GM23338 (cell line): ENCODE data around the gene MEGF8. TPM values are rescaled to one million over a fixed set of nuclear protein-coding genes. Genes with fewer than 3 reads are reported as not detected.

Experiments used
- ATAC-seq: fragments of 200-7000 bp; cut with Tn5 transposase; 3 replicates; pipeline ENCODE4 v1.9.1; 2020
- DNase-seq: peaks from one replicate; pipeline ENCODE4 v3.0.0-alpha.2; 2015; ENCODE audit warnings: low spot score
- H2AFZ ChIP-seq: fragments of 200-600 bp; sonication (generic); 2 replicates; pipeline ENCODE4 v1.8.0; 2016; ENCODE audit warnings: antibody characterized with exemption, mild to moderate bottlenecking, moderate library complexity
- H3F3A ChIP-seq: fragments of 200-600 bp; sonication (generic); replicated peaks from 2 replicates; pipeline ENCODE4 v1.8.0; 2017; ENCODE audit warnings: antibody characterized with exemption, mixed run types, low read depth
- H3K27ac ChIP-seq: fragments of 200-600 bp; sonication (generic); 2 replicates; pipeline ENCODE4 v1.6.1; 2016; ENCODE audit warnings: low read depth
- H3K27me3 ChIP-seq: fragments of 200-600 bp; sonication (generic); 2 replicates; pipeline ENCODE4 v1.8.0; 2016; ENCODE audit warnings: mild to moderate bottlenecking, mixed run types, moderate library complexity; ENCODE audit not compliant: insufficient read depth
- H3K36me3 ChIP-seq: fragments of 200-600 bp; sonication (generic); 2 replicates; pipeline ENCODE4 v1.8.0; 2016; ENCODE audit warnings: mild to moderate bottlenecking; ENCODE audit not compliant: insufficient read depth
- H3K4me1 ChIP-seq: fragments of 200-600 bp; sonication (generic); 2 replicates; pipeline ENCODE4 v1.8.0; 2016; ENCODE audit warnings: mild to moderate bottlenecking, moderate library complexity; ENCODE audit not compliant: insufficient read depth
- H3K4me2 ChIP-seq: fragments of 200-600 bp; sonication (generic); 2 replicates; pipeline ENCODE4 v1.7.1; 2017; ENCODE audit warnings: mixed run types
- H3K4me3 ChIP-seq: fragments of 200-600 bp; sonication (generic); 2 replicates; pipeline ENCODE4 v1.6.1; 2016; ENCODE audit warnings: mixed run types
- H3K79me2 ChIP-seq: fragments of 200-600 bp; sonication (generic); replicated peaks from 2 replicates; pipeline ENCODE4 v1.8.0; 2017; ENCODE audit warnings: mild to moderate bottlenecking; ENCODE audit not compliant: insufficient read depth
- H3K9me2 ChIP-seq: fragments of 200-600 bp; sonication (generic); 2 replicates; pipeline ENCODE4 v1.8.0; 2017; ENCODE audit not compliant: insufficient read depth
- H4K20me1 ChIP-seq: fragments of 200-600 bp; sonication (generic); replicated peaks from 2 replicates; pipeline ENCODE4 v1.8.0; 2017; ENCODE audit warnings: mild to moderate bottlenecking; ENCODE audit not compliant: insufficient read depth
- H3K27ac Mint-ChIP-seq: 2 replicates; pipeline ENCODE4 v1.8.0; 2020; ENCODE audit warnings: inconsistent platforms, mild to moderate bottlenecking, moderate library complexity, mixed read lengths
- H3K27me3 Mint-ChIP-seq: 3 replicates; pipeline ENCODE4 v1.8.0; 2022; ENCODE audit warnings: low read depth, mild to moderate bottlenecking, moderate library complexity, mixed read lengths, inconsistent platforms; ENCODE audit not compliant: insufficient read depth, poor library complexity
- H3K36me3 Mint-ChIP-seq: 3 replicates; pipeline ENCODE4 v1.8.0; 2021; ENCODE audit warnings: low read depth, mild to moderate bottlenecking, inconsistent platforms, moderate library complexity, mixed read lengths
- H3K4me1 Mint-ChIP-seq: 3 replicates; pipeline ENCODE4 v1.8.0; 2020; ENCODE audit warnings: mild to moderate bottlenecking, inconsistent platforms, mixed read lengths
- H3K4me3 Mint-ChIP-seq: 3 replicates; pipeline ENCODE4 v1.8.0; 2021; ENCODE audit warnings: moderate library complexity, mild to moderate bottlenecking, inconsistent platforms, mixed read lengths
- H3K9me3 Mint-ChIP-seq: 3 replicates; pipeline ENCODE4 v1.8.0; 2020; ENCODE audit warnings: moderate library complexity, mild to moderate bottlenecking, inconsistent platforms, mixed read lengths
- CREB1 ChIP-seq: fragments of 250-450 bp; sonication (Bioruptor Pico); IDR thresholded peaks from 2 replicates; pipeline ENCODE4 v1.5.0; 2020; ENCODE audit warnings: low read depth, mild to moderate bottlenecking, moderate library complexity
- ETS1 ChIP-seq: IDR thresholded peaks from 2 replicates; pipeline ENCODE4 v1.6.1; 2016; ENCODE audit warnings: antibody characterized with exemption
- EZH2 ChIP-seq: fragments of 200-600 bp; sonication (generic); IDR thresholded peaks from one replicate; pipeline ENCODE4 v1.8.0; 2017; ENCODE audit warnings: antibody characterized with exemption, mild to moderate bottlenecking, low read depth; ENCODE audit not compliant: unreplicated experiment
- EZH2phosphoT487 ChIP-seq: fragments of 200-600 bp; sonication (generic); IDR thresholded peaks from one replicate; pipeline ENCODE4 v1.8.1; 2018; ENCODE audit warnings: antibody characterized with exemption; ENCODE audit not compliant: unreplicated experiment
- JUNB ChIP-seq: IDR thresholded peaks from one replicate; pipeline ENCODE4 v1.6.1; 2016; ENCODE audit warnings: antibody characterized with exemption; ENCODE audit not compliant: unreplicated experiment
- NANOG ChIP-seq: IDR thresholded peaks from 2 replicates; pipeline ENCODE4 v1.6.1; 2016; ENCODE audit warnings: antibody characterized with exemption, borderline replicate concordance
- POLR2AphosphoS5 ChIP-seq: IDR thresholded peaks from 2 replicates; pipeline ENCODE4 v1.6.1; 2016; ENCODE audit warnings: antibody characterized with exemption, low read depth
- STAT1 ChIP-seq: IDR thresholded peaks from one replicate; pipeline ENCODE4 v1.6.1; 2016; ENCODE audit warnings: antibody characterized with exemption; ENCODE audit not compliant: unreplicated experiment
- ZNF114 ChIP-seq: fragments of 250-450 bp; sonication (Bioruptor Pico); IDR thresholded peaks from 2 replicates; pipeline ENCODE4 v1.5.0; 2020; ENCODE audit warnings: mild to moderate bottlenecking, moderate library complexity
- ZNF331 ChIP-seq: fragments of 250-450 bp; sonication (Bioruptor Pico); IDR thresholded peaks from 2 replicates; pipeline ENCODE4 v1.5.0; 2020; ENCODE audit warnings: low read depth, mild to moderate bottlenecking, moderate library complexity
- polyA plus RNA-seq: library from polyadenylated mRNA; unstranded; fragments of >200 nt; fragmentation: Nextera tagmentation; extraction: Ambion mirVana; gene quantifications from 2 replicates; pipeline ENCODE4 v1.2.1, GENCODE V29; 2016
- total RNA-seq: library from RNA; depleted of rRNA; stranded (reverse); fragments of >200 nt; shearing (Covaris generic); gene quantifications from 2 replicates; pipeline ENCODE4 v1.2.3, GENCODE V29; 2014
- TF ChIP-seq, protein P1 (sequence below), 2 experiments: fragments of 200-600 bp in 1 of 2; sonication (generic) in 1 of 2; conservative IDR thresholded peaks; 2 replicates each; pipeline versions ENCODE4 v1.5.1 to v1.6.1; 2016 to 2017; ENCODE audit warnings: antibody characterized with exemption in 2 of 2, low read depth in 2 of 2, mild to moderate bottlenecking in 2 of 2, moderate library complexity in 1 of 2
- TF ChIP-seq, protein P2 (sequence below): IDR thresholded peaks from one replicate; pipeline ENCODE4 v1.6.1; 2018; ENCODE audit warnings: antibody characterized with exemption; ENCODE audit not compliant: unreplicated experiment
- TF ChIP-seq, protein P3 (sequence below): fragments of 250-450 bp; sonication (Bioruptor Pico); IDR thresholded peaks from 2 replicates; pipeline ENCODE4 v1.5.0; 2020; ENCODE audit warnings: mild to moderate bottlenecking, moderate library complexity

MEGF8 gene
- total and polyA plus RNA-seq, 2 experiments from 2014 or later = 6.2 to 40.5 TPM

GRCh38 chr19:42276821-42277220, 48.6 kb upstream of the MEGF8 start:
- H3K9me3 Mint-ChIP-seq = no peaks in the 10 kb centered on the region; the same call in 2 of the 3 replicates
- no peak overlapping the region for H3K27ac Mint-ChIP-seq
- H3K9me2 ChIP-seq = no peaks in the 10 kb centered on the region
- H3K79me2 ChIP-seq = no peaks in the 10 kb centered on the region; the same call in 1 of the 2 replicates
- no peak overlapping the region for H2AFZ ChIP-seq
- ATAC-seq (no peak), DNase-seq (no peak)
- H3K36me3 Mint-ChIP-seq = peaks cover 7% of the 10 kb centered on the region; the same call in 2 of the 3 replicates
- peaks cover 5% of the 10 kb centered on the region; the same call in 1 of the 2 replicates for H3F3A ChIP-seq
- H3K27me3 Mint-ChIP-seq = peaks cover 11% of the 10 kb centered on the region
- H3K4me1 ChIP-seq = peaks cover 12% of the 10 kb centered on the region
- H3K4me2 ChIP-seq = no peak overlapping the region
- no peaks in the 10 kb centered on the region for H3K27me3 ChIP-seq
- no peak overlapping the region for H3K4me3 ChIP-seq
- no peak overlapping the region for H3K27ac ChIP-seq
- TF ChIP-seq, protein P1, sequence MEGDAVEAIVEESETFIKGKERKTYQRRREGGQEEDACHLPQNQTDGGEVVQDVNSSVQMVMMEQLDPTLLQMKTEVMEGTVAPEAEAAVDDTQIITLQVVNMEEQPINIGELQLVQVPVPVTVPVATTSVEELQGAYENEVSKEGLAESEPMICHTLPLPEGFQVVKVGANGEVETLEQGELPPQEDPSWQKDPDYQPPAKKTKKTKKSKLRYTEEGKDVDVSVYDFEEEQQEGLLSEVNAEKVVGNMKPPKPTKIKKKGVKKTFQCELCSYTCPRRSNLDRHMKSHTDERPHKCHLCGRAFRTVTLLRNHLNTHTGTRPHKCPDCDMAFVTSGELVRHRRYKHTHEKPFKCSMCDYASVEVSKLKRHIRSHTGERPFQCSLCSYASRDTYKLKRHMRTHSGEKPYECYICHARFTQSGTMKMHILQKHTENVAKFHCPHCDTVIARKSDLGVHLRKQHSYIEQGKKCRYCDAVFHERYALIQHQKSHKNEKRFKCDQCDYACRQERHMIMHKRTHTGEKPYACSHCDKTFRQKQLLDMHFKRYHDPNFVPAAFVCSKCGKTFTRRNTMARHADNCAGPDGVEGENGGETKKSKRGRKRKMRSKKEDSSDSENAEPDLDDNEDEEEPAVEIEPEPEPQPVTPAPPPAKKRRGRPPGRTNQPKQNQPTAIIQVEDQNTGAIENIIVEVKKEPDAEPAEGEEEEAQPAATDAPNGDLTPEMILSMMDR (conservative IDR thresholded peaks at IDR 0.05; ENCODE audit: low read depth in 2 of 2) = no peak
- TF ChIP-seq EZH2 (no peak), STAT1 (no peak), JUNB (no peak), CREB1 (CRISPR knock-in tag) (no peak), ZNF331 (CRISPR knock-in tag) (no peak), EZH2phosphoT487 (no peak), ETS1 (no peak), NANOG (no peak), POLR2AphosphoS5 (no peak), ZNF114 (no peak)
- TF ChIP-seq, protein P2, sequence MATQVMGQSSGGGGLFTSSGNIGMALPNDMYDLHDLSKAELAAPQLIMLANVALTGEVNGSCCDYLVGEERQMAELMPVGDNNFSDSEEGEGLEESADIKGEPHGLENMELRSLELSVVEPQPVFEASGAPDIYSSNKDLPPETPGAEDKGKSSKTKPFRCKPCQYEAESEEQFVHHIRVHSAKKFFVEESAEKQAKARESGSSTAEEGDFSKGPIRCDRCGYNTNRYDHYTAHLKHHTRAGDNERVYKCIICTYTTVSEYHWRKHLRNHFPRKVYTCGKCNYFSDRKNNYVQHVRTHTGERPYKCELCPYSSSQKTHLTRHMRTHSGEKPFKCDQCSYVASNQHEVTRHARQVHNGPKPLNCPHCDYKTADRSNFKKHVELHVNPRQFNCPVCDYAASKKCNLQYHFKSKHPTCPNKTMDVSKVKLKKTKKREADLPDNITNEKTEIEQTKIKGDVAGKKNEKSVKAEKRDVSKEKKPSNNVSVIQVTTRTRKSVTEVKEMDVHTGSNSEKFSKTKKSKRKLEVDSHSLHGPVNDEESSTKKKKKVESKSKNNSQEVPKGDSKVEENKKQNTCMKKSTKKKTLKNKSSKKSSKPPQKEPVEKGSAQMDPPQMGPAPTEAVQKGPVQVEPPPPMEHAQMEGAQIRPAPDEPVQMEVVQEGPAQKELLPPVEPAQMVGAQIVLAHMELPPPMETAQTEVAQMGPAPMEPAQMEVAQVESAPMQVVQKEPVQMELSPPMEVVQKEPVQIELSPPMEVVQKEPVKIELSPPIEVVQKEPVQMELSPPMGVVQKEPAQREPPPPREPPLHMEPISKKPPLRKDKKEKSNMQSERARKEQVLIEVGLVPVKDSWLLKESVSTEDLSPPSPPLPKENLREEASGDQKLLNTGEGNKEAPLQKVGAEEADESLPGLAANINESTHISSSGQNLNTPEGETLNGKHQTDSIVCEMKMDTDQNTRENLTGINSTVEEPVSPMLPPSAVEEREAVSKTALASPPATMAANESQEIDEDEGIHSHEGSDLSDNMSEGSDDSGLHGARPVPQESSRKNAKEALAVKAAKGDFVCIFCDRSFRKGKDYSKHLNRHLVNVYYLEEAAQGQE = no peak
- TF ChIP-seq, protein P3, sequence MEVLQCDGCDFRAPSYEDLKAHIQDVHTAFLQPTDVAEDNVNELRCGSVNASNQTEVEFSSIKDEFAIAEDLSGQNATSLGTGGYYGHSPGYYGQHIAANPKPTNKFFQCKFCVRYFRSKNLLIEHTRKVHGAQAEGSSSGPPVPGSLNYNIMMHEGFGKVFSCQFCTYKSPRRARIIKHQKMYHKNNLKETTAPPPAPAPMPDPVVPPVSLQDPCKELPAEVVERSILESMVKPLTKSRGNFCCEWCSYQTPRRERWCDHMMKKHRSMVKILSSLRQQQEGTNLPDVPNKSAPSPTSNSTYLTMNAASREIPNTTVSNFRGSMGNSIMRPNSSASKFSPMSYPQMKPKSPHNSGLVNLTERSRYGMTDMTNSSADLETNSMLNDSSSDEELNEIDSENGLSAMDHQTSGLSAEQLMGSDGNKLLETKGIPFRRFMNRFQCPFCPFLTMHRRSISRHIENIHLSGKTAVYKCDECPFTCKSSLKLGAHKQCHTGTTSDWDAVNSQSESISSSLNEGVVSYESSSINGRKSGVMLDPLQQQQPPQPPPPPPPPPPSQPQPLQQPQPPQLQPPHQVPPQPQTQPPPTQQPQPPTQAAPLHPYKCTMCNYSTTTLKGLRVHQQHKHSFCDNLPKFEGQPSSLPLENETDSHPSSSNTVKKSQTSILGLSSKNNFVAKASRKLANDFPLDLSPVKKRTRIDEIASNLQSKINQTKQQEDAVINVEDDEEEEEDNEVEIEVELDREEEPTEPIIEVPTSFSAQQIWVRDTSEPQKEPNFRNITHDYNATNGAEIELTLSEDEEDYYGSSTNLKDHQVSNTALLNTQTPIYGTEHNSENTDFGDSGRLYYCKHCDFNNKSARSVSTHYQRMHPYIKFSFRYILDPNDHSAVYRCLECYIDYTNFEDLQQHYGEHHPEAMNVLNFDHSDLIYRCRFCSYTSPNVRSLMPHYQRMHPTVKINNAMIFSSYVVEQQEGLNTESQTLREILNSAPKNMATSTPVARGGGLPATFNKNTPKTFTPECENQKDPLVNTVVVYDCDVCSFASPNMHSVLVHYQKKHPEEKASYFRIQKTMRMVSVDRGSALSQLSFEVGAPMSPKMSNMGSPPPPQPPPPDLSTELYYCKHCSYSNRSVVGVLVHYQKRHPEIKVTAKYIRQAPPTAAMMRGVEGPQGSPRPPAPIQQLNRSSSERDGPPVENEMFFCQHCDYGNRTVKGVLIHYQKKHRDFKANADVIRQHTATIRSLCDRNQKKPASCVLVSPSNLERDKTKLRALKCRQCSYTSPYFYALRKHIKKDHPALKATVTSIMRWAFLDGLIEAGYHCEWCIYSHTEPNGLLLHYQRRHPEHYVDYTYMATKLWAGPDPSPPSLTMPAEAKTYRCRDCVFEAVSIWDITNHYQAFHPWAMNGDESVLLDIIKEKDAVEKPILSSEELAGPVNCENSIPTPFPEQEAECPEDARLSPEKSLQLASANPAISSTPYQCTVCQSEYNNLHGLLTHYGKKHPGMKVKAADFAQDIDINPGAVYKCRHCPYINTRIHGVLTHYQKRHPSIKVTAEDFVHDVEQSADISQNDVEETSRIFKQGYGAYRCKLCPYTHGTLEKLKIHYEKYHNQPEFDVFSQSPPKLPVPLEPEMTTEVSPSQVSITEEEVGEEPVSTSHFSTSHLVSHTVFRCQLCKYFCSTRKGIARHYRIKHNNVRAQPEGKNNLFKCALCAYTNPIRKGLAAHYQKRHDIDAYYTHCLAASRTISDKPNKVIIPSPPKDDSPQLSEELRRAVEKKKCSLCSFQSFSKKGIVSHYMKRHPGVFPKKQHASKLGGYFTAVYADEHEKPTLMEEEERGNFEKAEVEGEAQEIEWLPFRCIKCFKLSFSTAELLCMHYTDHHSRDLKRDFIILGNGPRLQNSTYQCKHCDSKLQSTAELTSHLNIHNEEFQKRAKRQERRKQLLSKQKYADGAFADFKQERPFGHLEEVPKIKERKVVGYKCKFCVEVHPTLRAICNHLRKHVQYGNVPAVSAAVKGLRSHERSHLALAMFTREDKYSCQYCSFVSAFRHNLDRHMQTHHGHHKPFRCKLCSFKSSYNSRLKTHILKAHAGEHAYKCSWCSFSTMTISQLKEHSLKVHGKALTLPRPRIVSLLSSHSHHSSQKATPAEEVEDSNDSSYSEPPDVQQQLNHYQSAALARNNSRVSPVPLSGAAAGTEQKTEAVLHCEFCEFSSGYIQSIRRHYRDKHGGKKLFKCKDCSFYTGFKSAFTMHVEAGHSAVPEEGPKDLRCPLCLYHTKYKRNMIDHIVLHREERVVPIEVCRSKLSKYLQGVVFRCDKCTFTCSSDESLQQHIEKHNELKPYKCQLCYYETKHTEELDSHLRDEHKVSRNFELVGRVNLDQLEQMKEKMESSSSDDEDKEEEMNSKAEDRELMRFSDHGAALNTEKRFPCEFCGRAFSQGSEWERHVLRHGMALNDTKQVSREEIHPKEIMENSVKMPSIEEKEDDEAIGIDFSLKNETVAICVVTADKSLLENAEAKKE (CRISPR knock-in tag) = no peak
- H3K4me1 Mint-ChIP-seq = peaks cover 18% of the 10 kb centered on the region
- no peak overlapping the region for H3K4me3 Mint-ChIP-seq
- no peaks in the 10 kb centered on the region for H3K36me3 ChIP-seq
- H4K20me1 ChIP-seq = 0 out of 2 replicates have a peak, but pooled peaks cover 3% of the 10 kb centered on the region
